Endothelial cell of umbilical vein (primary cell): ENCODE measurements around the gene MBIP. TPM values are rescaled to one million over a fixed set of nuclear protein-coding genes. Genes with fewer than 3 reads are reported as not detected.
"Not testable (repeated sequence)": the region's sequence is repeated elsewhere in the genome, so short reads cannot be mapped to it uniquely, and the experiment has no call there.

Experiments
- BruUV-seq: library from RNA; stranded (reverse); fragments of 400-500 nt; replicated peaks from 2 replicates; lab custom pipeline; 2021; lab: Mats Ljungman, UMichigan
- CTCF ChIA-PET: fragments of 300-600, 350-600 bp; sonication (Branson Sonifier 250); formaldehyde crosslinking; loops from one replicate; lab custom pipeline; 2021; ENCODE audit warnings: antibody characterized with exemption, inconsistent platforms; lab: Charles Lee
- POLR2A ChIA-PET: fragments of 300-600, 350-600 bp; sonication (Branson Sonifier 250); formaldehyde crosslinking; loops from one replicate; lab custom pipeline; 2021; ENCODE audit warnings: antibody characterized with exemption, inconsistent platforms; lab: Charles Lee
- DNase-seq: peaks from one replicate; pipeline ENCODE4 v3.0.0-alpha.2; 2011; ENCODE audit warnings: low read depth, low spot score
- FAIRE-seq: peaks from 2 replicates; lab custom pipeline; 2011; peaks lifted over from hg19 to GRCh38; lab: Jason Lieb, UNC
- H2AFZ ChIP-seq: 2 replicates; pipeline ENCODE4 v1.6.0; 2012; ENCODE audit warnings: low read depth, low read length, control low read depth, inconsistent platforms
- H3K27ac ChIP-seq: 2 replicates; pipeline ENCODE4 v1.5.1; 2011; ENCODE audit warnings: low read depth, mild to moderate bottlenecking, control low read depth, low read length, moderate library complexity; ENCODE audit not compliant: insufficient read depth
- H3K27me3 ChIP-seq, 2 experiments: 2 replicates each; pipeline versions ENCODE4 v1.6.0 to v1.6.1; 2011; ENCODE audit warnings: low read length in 2 of 2, mixed read lengths in 1 of 2; ENCODE audit not compliant: control insufficient read depth in 2 of 2, insufficient read depth in 2 of 2
- H3K36me3 ChIP-seq, 2 experiments: 2 replicates in 1 of 2; 3 replicates in 1 of 2; pipeline ENCODE4 v1.5.1; 2011; ENCODE audit warnings: low read length in 2 of 2, mild to moderate bottlenecking in 1 of 2, moderate library complexity in 1 of 2; ENCODE audit not compliant: control insufficient read depth in 2 of 2, insufficient read depth in 2 of 2; ENCODE audit errors: extremely low read depth in 1 of 2
- H3K4me1 ChIP-seq: 3 replicates; pipeline ENCODE4 v1.5.1; 2011; ENCODE audit warnings: mild to moderate bottlenecking, low read length; ENCODE audit not compliant: control insufficient read depth, insufficient read depth; ENCODE audit errors: extremely low read depth
- H3K4me2 ChIP-seq: 2 replicates; pipeline ENCODE4 v1.6.1; 2011; ENCODE audit warnings: low read length, control low read depth, mixed read lengths; ENCODE audit not compliant: insufficient read depth
- H3K4me3 ChIP-seq, 3 experiments: fragments of 200-600 bp in 1 of 3; sonication (generic), shearing (Covaris generic) in 1 of 3; replicated peaks in 1 of 3; 2 replicates each; pipeline ENCODE4 v1.5.1; 2011 to 2016; ENCODE audit warnings: control low read depth in 3 of 3, low read length in 3 of 3, mild to moderate bottlenecking in 2 of 3, inconsistent platforms in 1 of 3, low read depth in 1 of 3, moderate library complexity in 1 of 3; ENCODE audit not compliant: insufficient read depth in 1 of 3
- H3K79me2 ChIP-seq: 2 replicates; pipeline ENCODE4 v1.6.0; 2012; ENCODE audit warnings: low read length, inconsistent platforms; ENCODE audit not compliant: control insufficient read depth, insufficient read depth
- H3K9ac ChIP-seq: replicated peaks from 2 replicates; pipeline ENCODE3; 2011; ENCODE audit warnings: low read length, control low read depth; ENCODE audit not compliant: insufficient read depth; ENCODE audit errors: extremely low read depth
- H3K9me1 ChIP-seq: replicated peaks from 3 replicates; pipeline ENCODE4 v1.6.0; 2011; ENCODE audit warnings: mild to moderate bottlenecking, low read length; ENCODE audit not compliant: control insufficient read depth, insufficient read depth; ENCODE audit errors: extremely low read depth
- H3K9me3 ChIP-seq: replicated peaks from 2 replicates; pipeline ENCODE4 v1.5.1; 2012; ENCODE audit warnings: low read length, inconsistent platforms; ENCODE audit not compliant: control insufficient read depth, insufficient read depth
- H4K20me1 ChIP-seq: replicated peaks from 2 replicates; pipeline ENCODE3; 2011; ENCODE audit warnings: mild to moderate bottlenecking, low read length; ENCODE audit not compliant: control insufficient read depth, insufficient read depth; ENCODE audit errors: extremely low read depth
- FOS ChIP-seq: IDR thresholded peaks from 2 replicates; pipeline ENCODE4 v1.6.1; 2011; ENCODE audit warnings: mild to moderate bottlenecking, low read length, moderate library complexity, borderline replicate concordance; ENCODE audit not compliant: insufficient read depth
- MYC ChIP-seq: IDR thresholded peaks from one replicate; pipeline ENCODE4 v1.6.1; 2011; ENCODE audit warnings: mild to moderate bottlenecking, low read depth, low read length
- dilution Hi-C: fragments of 300-500 bp; cut with MboI; formaldehyde crosslinking; loops from one replicate; pipeline ENCODE4 v1.15.0; 2019; ENCODE audit warnings: low sequenced_read_pairs; ENCODE audit not compliant: extremely low pct_ligation_motif_present
- intact Hi-C: fragments of 100-400 bp; cut with micrococcal nuclease; formaldehyde crosslinking; loops from one replicate; pipeline ENCODE4 v1.10.0; 2022
- polyA plus RNA-seq, 4 experiments: library from polyadenylated mRNA; depleted of rRNA in 3 of 4; stranded (reverse) in 3 of 4; unstranded in 1 of 4; fragments of >200 nt; gene quantifications; 2 replicates each; pipeline versions ENCODE4 v1.2.1 to v1.2.3, GENCODE V29; 2011 to 2012; ENCODE audit warnings: missing spikeins in 1 of 4
- total RNA-seq: library from RNA; stranded (reverse); gene quantifications from 2 replicates; pipeline ENCODE4 v1.2.3, GENCODE V29; 2021

The MBIP gene
- total and polyA plus RNA-seq, 2 donors (not counting 3 experiments of a cell fraction or from before 2014, with no cell fraction given), result 8.8 to 14.5 TPM

DNA sequence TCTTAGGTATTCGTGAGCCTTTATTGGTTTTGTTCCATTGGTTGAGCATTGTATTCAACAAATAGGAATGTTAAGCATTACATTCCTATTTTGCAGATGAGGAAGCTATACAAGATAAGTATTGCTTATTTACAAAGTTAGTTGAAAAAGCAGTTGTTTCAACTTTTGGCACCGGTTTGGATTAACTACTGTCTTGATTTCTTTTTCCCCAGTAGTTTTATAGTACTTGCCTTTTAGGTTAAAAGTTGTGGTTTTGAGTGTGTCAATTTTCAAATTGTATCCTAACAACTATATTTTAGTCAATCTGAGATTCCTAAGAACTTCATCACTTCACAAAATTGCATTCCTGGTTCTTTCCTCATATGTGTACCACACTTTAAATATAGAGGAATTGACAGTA, 23.8 kb upstream of the MBIP start:
- no peaks in the 10 kb centered on the region for H4K20me1 ChIP-seq
- no peaks in the 10 kb centered on the region for H3K9me3 ChIP-seq
- dilution Hi-C loops (no loop called here), intact Hi-C loops (no loop called here)
- no peak overlapping the region for H3K27ac ChIP-seq
- H2AFZ ChIP-seq, result no peak overlapping the region
- no peaks in the 10 kb centered on the region for H3K9me1 ChIP-seq
- no TSS peak for BruUV-seq
- H3K4me2 ChIP-seq, result no peak overlapping the region
- no peaks in the 10 kb centered on the region for H3K79me2 ChIP-seq
- ChIA-PET CTCF (no interaction called here), POLR2A (no interaction called here)
- no peak overlapping the region for H3K4me3 ChIP-seq
- H3K9ac ChIP-seq, result no peak overlapping the region
- DNase-seq (no peak), FAIRE-seq (no peak)
- TF ChIP-seq MYC (no peak), FOS (no peak)
- H3K4me1 ChIP-seq, result no peaks in the 10 kb centered on the region
- peaks cover 2 to 10% of the 10 kb centered on the region in 2 experiments for H3K27me3 ChIP-seq
- no peaks in the 10 kb centered on the region for H3K36me3 ChIP-seq

- H3K9me1 ChIP-seq, POLR2A ChIA-PET, FAIRE-seq, H4K20me1 ChIP-seq, H3K36me3 ChIP-seq, H2AFZ ChIP-seq, H3K4me2 ChIP-seq, CTCF ChIA-PET, H3K9me3 ChIP-seq, intact Hi-C loops, dilution Hi-C loops, H3K9ac ChIP-seq, DNase-seq, H3K4me1 ChIP-seq, H3K79me2 ChIP-seq, H3K4me3 ChIP-seq, BruUV-seq, H3K27ac ChIP-seq: not testable (repeated sequence)
- peaks cover 2 to 14% of the 10 kb centered on the region in 2 experiments for H3K27me3 ChIP-seq
These were observed 21.4 kb upstream of the MBIP start for GRCh38 chr14:36341811-36342210.
